ENCODE measurements around the gene FBXO31.

Gene FBXO31

DNA sequence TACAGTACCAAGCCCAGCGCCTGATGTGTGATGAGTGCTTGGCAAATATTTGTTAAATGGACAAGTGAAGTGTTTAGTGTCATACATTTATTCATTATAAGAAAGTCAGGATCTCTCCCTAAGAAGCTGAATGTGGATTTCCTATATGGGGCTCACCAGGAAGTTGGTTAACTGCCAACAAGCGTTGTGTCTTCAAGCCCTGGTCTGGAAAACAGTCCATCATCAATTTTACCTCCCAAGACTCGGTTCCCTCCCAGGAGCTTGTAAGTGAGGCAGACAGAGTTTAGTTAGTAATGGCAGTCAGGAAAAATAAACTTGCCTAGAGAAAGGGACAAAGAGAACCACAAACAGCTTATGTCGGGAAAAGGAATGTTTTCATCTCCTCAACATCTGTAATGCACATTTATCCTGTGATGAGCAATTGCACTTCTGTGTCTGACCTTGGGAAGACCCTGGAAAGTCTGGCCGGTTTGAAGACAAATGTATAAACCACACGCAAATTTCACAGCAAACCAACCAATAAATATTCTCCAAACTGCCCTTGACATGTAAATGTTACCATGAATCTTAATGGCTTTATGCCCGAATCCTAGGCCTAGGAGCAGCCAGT is 94.7 kb downstream of the FBXO31 start:
- DNase-seq (ENCODE audit: low read depth in 1 of 2, low spot score in 1 of 2) = no peak

GRCh38 chr16:87286839-87287626 is 96.5 kb downstream of the FBXO31 start:
- DNase-seq (ENCODE audit: low read depth in 1 of 2, low spot score in 1 of 2) = no peak

DNA sequence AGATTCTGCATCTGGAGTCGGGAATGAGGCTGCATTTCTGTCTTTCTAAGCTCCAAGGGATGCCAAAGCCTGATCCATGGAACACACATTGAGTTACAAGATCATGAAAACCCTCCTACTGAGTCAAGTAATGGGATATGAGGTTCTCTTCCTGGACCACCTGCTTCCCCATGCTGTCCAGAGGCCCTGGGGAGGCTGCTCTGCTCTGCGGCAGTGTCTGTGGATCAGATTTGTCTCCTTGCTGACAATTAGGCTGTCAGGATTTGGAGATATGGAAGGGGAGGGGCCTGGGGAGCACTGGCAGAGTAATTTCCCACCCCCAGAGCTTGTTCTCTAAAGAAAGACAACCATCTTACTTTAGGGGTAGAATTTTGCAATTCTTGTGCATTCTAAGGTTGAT is 99.4 kb downstream of the FBXO31 start:
- no peak for DNase-seq (ENCODE audit: low read depth in 1 of 2, low spot score in 1 of 2)

DNA sequence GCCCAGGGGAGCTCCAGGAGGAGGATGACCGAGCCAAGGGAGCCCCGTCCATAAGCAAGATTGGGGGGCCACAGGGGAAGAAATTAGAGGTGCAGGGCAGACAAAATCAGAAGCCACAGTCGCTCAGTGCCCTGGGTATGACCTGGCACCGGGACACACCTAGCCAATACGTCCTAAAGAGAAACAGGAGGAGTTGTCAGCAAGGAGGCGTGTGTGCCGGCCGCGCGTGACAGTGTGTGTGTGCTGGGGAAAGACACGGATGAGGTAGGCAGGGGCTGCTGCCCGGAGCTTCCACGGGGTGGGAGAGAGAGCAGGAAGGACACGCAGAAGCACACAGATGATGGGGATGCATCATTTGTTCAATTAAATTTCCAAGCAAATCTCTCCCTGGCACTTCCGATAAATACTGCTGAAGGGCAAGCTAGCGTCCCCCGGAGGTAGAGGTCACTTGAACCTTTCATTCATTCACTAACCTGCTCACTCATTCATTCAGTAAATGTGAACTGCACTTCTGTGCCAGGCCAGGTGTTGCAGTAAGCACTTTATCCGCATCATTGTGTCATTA is 104.4 kb downstream of the FBXO31 start:
- no peak for DNase-seq (ENCODE audit: low read depth in 1 of 2, low spot score in 1 of 2)

- peak in 1 of 2 donors; percentile 11 for DNase-seq (ENCODE audit: low read depth in 1 of 2, low spot score in 1 of 2)
Observed at GRCh38 chr16:87278191-87279093, 105.1 kb downstream of the FBXO31 start.

All from activated CD4-positive, alpha-beta T cell treated with anti-CD3 and anti-CD28 coated beads, Interleukin-2, amount 50 U/mL, for 24 hours (primary cell).